ENCODE data around the gene SLC5A5.
A peak's percentile ranks its signal among the peaks of the same experiment; 100 is the strongest.
"Not testable (repeated sequence)": the region's sequence is repeated elsewhere in the genome, so short reads cannot be mapped to it uniquely, and the experiment has no call there.

The SLC5A5 gene

GRCh38 chr19:17871032-17871877 lies 490 bp upstream of the SLC5A5 start:
- DNase-seq (ENCODE audit: low spot score), result no peak

GRCh38 chr19:17872251-17873001 lies 681 bp downstream of the SLC5A5 start:
- DNase-seq (ENCODE audit: low spot score), result no peak

DNA sequence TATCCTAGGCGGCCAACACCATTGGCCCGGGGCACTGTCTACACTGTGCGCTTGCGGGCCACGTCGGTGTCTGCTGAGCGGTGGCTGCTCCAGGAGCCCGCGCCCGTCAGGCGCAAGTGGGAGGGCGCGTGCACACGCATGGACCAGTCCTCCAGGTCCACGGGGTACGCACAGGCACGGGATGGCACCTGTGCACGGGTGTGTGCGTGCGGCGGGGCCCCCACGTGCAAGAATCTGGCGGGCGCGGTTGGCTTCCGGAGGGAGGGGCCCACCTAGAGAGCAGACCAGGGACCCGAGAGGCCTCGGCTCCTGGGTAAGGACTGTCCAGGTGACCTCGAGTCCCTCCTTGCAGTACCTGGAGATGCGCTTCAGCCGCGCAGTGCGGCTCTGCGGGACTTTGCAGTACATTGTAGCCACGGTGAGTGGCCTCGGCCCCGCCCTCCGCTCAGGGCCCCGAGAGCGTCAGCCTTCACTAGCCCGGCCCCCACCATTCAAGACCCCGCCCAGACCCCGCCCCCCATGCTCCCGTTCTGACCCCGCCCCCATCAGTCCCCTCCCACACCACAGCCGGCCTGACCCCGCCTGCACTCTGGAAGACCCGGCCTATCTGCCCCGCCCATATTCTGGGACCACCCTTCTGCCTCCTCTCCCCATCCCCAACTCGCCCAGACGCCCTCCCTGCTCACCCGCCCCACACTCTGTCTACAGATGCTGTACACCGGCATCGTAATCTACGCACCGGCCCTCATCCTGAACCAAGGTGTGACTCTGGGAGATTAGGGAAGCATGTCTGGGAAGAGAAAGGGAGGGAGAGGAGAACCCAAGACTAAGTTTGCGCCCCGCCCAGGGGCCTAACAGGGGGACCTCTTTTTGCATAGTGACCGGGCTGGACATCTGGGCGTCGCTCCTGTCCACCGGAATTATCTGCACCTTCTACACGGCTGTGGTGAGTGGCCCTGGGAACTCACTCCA lies 2.3 kb downstream of the SLC5A5 start:
- DNase-seq (ENCODE audit: low spot score), result no peak

GRCh38 chr19:17874758-17875135 lies 3.0 kb downstream of the SLC5A5 start:
- DNase-seq (ENCODE audit: low spot score), result no peak

GRCh38 chr19:17877696-17878095 lies 6.0 kb downstream of the SLC5A5 start:
- DNase-seq (ENCODE audit: low spot score), result no peak

GRCh38 chr19:17879466-17879865 lies 7.7 kb downstream of the SLC5A5 start:
- DNase-seq (ENCODE audit: low spot score), result no peak

- DNase-seq (ENCODE audit: low spot score), result no peak
Observed at GRCh38 chr19:17881701-17882100, 10.0 kb downstream of the SLC5A5 start.

GRCh38 chr19:17883627-17884410 lies 12.1 kb downstream of the SLC5A5 start:
- DNase-seq (ENCODE audit: low spot score), result no peak

GRCh38 chr19:17886515-17886914 lies 14.8 kb downstream of the SLC5A5 start:
- DNase-seq (ENCODE audit: low spot score), result no peak

- DNase-seq (ENCODE audit: low spot score), result not testable (repeated sequence)
Observed at GRCh38 chr19:17887221-17887620, 15.5 kb downstream of the SLC5A5 start.

- DNase-seq (ENCODE audit: low spot score), result no peak
Observed at GRCh38 chr19:17888260-17888659, 16.5 kb downstream of the SLC5A5 start.

GRCh38 chr19:17889609-17890214 lies 18.0 kb downstream of the SLC5A5 start:
- DNase-seq (ENCODE audit: low spot score), result peak; percentile 73

DNA sequence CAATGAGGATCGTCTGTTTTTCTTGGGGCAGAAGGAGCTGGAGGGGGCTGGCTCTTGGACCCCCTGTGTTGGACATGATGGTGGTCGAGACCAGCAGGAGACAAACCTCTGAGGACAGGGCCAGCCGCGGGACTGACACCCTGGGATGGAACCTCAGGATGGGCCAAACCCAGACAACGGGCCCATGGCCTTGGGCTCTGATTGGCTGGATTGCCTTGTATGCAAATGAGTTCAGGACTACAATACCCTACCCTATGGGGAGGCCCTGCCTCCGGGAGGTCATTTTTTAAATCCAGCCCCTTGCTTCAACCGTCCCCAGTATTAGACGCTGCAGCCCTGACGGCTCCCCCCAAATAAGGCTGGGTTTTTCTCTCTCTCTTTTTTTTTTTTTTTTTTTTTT lies 22.0 kb downstream of the SLC5A5 start:
- no peak for DNase-seq (ENCODE audit: low spot score)

- DNase-seq (ENCODE audit: low spot score), result no peak
Observed at GRCh38 chr19:17902701-17903100, 31.0 kb downstream of the SLC5A5 start.

DNA sequence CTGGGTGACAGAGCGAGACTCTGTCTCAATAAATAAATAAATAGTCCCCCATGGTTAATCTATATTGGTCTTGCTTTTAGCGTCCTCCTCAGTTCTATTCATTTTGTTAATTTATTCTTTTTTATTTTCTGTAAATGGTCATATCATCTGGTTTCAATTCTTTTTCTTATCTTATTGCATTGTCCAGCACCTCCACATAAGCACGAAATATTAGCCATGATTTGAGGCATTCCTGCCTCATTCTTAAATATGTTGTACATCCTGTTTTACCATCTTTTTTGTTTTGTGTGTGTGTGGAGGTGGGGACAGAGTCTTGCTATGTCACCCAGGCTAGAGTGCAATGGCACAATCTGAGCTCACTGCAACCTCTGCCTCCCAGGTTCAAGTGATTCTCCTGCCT lies 36.5 kb downstream of the SLC5A5 start:
- no peak for DNase-seq (ENCODE audit: low spot score)

DNA sequence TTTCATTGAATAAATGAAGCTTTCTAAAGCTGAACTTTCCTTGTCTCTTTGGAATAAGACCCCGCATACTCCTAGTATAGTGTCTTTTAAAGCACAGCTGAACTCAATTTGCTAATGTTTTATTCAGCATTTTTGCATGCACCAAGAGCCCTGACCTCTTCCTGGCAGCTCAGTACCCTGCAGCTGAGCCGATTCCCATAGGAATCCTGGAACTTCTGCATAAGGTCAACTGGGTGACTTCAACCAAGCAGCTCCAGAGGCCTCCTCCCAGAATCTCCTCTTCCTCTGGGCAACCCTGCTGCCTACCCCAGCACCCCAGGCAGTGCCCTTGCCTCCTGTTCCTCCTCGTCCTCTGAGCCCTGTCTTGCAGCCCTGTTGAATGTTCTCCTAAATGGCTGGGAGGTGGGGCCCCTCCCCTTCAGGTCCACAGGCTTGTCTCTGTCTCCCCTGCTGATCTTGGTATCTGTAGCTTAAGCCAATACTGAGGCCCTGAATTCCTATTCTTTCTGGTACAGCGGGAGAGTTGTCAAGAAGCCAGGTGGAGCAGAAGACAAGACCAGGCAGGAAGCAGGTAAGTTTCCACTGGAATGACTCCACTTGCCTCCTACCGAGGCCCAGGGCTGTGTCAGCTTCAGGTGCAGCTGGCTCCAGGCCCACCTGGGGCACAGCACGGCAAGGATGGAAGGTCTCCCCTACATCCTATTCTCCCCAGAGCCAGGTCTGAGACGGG lies 37.4 kb downstream of the SLC5A5 start:
- no peak for DNase-seq (ENCODE audit: low spot score)

DNA sequence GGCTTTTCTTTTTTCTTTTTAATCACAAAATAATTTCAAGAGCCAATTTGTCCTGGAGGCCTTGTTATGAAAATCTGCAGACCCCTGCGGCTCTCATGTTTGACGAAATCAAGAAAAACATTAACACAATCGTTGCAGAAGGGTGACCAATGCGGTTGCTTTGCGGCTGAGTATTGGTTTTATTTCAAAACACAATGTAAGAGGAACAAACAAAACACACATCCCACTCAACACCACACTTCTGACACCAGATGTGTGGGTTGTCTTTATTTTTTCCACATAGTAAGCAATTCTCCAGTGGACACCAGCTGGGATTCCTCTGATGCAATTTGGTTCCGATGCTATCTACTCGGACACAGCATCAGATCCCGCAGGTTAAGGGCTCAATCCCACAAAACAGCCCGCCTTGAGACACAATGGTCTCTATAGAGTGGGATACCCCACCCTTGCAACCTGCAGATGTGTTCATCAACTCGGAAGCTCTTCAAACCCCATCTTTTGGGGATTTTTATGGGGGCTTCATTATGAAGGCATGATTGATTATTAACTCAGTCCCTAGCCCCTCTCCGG lies 39.1 kb downstream of the SLC5A5 start:
- DNase-seq (ENCODE audit: low spot score), result no peak

DNA sequence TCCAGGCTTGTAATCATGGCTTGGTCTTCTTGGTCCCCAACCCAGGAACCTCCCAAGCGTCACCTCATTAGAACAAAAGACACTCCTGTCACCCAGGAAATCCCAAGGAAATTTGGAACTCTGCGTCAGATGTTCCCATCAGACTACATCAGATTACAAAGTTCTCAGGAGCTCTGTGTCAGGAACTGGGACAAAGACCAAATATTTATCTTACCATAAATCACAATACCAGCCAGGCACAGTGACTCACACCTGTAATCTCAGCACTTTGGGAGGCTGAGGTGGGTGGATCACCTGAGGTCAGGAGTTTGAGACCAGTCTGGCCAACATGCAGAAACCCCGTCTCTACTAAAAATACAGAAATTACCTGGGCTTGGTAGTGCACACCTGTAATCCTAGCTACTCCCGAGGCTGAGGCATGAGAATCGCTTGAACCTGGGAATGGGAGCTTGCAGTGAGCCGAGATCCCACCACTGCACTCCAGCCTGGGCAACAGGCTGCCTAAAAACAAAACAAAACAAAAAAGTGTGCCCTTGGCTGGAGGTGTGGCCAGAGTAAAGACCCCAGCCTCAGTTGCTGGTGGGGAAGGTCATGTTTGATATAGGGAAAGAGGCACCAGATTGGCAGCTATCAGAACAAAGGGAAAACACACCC lies 44.3 kb downstream of the SLC5A5 start:
- no peak for DNase-seq (ENCODE audit: low spot score)

DNA sequence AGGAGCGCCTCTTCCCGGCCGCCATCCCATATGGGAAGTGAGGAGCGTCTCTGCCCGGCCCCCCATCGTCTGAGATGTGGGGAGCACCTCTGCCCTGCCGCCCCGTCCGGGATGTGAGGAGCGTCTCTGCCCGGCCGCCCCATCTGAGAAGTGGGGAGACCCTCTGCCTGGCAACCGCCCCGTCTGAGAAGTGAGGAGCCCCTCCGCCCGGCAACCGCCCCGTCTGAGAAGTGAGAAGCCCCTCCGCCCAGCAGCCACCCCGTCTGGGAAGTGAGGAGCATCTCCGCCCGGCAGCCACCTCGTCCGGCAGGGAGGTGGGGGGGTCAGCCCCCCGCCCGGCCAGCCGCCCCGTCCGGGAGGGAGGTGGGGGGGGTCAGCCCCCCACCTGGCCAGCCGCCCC lies 46.4 kb downstream of the SLC5A5 start:
- not testable (repeated sequence) for DNase-seq (ENCODE audit: low spot score)
